Stimulated activated CD4-positive, alpha-beta T cell treated with anti-CD3 and anti-CD28 coated beads, Interleukin-12 subunit alpha, Interleukin-12 subunit beta, amount 100 ng/mL, for 4 hours (primary cell): ENCODE measurements around the gene SRMS.
"Not testable (repeated sequence)": the region's sequence is repeated elsewhere in the genome, so short reads cannot be mapped to it uniquely, and the experiment has no call there.

Source experiments
- DNase-seq: peaks from one replicate; pipeline ENCODE4 v3.0.0-alpha.2; 2020

Gene SRMS

DNA sequence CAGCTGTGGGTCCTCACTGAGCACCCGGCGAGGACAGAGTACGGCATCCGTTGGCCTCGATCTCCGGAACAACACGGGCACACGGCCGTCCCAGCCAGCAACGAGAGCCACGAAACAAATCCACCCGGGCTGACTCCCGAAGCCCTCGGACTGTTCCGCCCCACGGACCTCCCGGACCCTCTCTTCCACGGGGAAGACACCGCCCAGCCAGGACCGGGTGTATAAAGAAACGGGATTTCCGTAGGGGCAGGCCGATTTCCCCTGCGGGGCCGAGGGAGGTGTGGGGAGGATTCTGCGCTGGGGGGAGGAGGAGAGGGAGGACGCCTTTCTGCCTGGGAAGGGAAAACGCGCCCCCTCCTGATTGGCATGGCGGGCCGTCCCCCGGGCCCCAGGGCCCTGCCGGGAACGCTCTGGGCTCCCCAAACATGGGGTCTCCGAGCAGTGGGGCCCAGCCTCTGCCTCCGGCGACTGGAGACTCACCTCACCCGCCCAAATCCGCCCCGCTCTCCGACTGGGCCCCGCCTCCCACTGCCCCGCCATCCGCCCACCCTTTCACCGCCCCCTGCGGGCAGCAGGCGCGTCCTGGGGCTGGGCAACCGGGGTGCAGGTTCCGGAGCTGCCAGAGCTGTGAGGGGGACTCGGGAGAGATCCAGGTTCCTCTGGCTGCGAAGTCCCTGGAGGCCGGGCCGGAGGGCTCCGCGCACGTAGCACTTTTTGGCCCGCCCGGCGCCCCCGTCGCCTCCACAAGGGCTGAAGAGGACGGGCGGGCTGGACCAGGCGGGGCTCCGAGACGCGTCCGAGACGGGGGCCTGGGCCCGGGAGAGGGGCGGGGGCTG, 27.7 kb downstream of the SRMS start:
- DNase-seq: peak; percentile 59

DNA sequence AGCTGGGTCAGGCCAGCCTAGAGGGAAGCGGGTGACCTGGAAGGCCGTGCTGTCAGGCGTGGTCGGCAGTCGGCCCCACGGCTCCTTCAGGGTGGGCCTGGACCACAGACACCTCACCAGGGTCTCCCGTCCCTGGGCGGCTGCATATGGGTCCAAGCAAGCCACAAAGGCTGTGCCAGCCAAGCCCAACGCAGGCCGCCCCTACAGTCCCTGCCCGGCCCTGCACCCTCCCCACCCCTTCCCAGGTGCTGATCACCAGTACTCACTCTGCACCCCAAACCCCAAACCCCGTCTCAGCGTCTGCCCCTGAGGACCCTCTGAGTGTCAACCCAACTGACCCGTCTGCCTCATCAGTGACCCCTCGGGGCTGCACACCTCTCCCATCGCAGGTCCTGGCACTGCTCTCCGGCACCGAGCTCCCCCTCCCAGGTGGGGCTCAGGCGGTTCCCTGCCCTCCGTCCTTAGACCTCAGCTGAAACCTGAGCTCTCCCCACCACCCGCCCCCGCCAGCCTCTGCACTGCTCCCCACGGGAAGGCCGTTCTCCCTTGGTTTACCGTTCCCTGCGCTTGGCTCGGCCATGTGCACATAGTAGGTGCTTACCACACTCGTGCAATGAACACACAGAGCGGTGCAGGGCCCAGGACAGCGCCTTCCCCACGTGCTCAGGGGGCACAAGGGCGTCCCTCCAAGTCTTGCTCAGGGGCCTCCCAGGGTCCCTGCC, 28.4 kb downstream of the SRMS start:
- no peak for DNase-seq

DNA sequence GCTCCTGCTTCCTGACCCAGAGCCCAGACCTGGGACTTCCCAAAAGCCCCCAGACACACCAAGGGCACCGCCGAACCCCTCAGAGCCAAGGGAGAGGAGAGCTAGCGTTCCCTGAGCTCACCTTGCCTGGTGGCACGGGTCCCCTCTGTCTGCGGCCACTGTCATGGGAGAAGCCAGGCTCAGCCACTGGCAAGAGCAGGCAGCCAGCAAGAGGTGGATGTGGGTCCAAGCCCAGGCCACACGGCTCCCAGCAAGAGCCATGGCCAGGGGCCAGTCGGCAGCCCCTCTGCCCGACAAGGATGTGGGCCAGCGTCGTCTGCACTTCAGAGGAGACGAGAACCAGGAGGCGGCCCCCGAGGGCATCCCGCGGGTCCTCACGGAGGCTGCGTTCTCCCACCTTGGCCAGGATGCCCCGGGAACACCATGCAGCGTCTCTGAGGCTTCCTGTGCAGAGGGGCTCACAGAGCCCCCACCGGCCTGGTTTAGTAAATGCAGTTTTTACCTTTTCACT, 29.1 kb downstream of the SRMS start:
- no peak for DNase-seq

DNA sequence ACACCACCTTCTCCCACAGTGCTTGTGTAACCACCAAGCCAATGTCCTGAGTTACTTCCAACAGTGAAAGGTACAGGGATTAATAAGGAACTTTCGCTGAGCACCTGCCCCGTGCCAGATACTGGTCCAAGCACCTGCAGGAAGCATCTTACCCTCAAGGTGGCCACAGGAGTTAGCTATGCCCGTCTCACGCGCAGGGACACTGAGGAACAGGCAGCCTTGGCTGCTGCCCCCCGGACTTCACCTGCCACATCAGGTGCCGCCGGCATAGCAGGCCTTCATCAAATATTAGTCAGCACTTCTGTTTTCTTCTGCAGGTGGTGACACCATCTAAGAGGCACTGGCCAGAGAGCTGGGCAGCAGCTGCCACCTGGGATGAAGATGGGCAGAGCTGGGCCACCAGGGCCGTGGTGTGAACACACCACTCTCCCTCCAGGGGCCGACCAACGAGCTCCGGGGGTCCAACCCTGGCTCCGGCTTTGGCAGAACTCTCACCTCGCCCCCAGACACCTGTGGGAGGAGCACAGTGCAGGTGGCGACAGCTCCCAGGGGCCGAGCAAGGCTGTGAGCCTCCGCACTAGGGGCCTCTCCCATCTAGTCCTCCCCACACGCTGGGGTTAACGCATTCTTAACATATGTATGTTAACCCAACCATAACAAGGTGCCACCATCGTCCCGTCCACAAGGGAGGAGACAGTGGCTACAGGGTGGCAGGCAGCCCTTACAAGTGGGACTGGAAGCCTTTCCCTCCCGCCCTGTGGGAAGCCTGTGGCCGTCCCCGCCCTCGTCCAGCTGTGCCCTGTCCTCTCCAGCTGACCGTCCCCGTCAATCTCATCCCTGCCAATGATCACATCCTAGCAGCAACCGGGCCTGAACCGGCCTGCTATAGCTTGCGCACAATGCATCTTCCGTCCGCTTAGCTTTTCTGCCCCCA, 29.9 kb downstream of the SRMS start:
- no peak for DNase-seq

DNA sequence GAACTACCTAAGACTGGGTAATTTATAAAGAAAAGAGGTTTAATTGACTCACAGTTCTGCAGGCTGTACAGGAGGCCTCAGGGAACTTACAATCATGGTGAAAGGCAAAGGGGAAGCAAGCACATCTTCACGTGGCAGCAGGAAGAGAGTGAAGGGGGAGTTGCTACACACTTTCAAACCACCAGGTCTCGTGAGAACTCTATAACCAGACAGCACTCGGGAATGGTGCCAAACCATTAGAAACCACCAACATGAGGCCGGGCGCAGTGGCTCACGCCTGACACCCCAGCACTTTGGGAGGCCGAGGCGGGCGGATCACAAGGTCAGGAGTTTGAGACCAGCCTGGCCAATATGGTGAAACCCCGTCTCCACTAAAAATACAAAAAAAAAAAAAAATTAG, 33.0 kb downstream of the SRMS start:
- not testable (repeated sequence) for DNase-seq

DNA sequence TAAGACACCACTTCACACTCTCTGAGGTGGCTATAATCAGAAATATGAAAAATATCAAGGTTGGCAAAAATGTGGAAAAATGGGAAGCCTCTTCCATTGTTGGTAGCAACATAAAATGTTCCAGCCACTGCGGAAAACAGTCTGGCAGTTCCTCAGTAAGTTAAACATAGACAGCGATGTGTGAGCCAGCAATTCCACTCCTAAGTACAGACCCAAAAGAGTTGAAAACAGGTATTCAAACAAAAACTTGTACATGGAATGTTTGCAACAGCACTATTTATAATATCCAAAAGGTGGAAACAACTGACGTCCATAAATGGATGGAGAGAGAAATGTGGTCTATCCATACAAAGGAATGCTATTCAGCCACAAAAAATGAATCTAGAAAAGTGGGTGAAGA, 34.3 kb downstream of the SRMS start:
- DNase-seq: no peak

DNA sequence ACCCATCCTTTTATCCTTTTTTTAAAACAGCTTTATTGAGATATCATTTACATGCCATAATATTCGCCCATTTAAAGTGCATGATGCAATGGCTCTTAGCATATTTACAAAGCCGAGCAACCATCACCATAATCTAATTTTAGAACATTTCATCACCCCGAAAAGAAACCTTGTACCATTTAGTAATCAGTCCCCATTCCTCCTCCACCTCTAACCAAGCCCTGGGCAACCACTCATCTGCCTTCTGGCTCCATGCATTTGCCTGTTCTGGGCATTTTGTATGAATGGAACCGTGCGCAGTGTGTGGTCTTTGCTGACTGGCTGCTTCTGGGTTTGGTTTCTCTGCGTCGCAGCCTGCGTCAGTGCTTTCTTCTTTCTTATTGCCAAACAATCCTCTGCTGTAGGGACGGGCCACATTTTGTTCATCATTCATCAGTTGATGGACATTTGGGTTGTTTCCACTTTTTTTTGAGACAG, 38.4 kb downstream of the SRMS start:
- DNase-seq: no peak

DNA sequence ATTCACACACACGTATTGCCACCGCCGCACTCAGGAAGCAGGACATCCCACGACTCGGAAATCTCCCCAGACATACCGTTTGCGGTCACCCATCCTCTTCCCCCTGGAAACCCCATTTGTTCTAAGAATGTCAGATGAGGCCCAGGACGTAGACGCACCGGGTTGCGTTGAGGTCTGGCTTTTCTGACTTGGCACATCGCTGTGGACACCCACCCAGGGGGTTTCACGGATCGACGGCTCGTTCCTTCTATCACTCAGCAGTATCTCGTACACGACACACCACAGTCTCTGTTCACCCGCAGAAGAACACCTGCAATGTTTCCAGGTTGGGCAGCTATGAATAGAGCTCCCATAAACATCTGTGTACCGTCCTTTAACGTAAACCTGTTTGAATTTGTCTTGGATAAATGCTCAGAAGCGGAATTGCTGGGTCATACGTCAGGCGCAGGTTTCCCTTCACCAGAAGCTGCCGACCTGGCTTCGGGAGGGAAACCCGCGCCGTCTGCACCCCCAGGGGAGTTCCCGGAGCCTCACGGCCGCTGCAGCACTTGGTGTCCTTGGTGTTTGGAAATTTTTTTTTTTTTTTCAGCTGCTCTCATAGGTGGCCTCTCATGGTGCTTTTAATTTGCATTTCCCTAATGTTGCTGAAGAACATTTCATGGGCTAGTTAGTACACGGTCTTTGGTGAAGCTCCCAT, 39.3 kb downstream of the SRMS start:
- DNase-seq: no peak

DNA sequence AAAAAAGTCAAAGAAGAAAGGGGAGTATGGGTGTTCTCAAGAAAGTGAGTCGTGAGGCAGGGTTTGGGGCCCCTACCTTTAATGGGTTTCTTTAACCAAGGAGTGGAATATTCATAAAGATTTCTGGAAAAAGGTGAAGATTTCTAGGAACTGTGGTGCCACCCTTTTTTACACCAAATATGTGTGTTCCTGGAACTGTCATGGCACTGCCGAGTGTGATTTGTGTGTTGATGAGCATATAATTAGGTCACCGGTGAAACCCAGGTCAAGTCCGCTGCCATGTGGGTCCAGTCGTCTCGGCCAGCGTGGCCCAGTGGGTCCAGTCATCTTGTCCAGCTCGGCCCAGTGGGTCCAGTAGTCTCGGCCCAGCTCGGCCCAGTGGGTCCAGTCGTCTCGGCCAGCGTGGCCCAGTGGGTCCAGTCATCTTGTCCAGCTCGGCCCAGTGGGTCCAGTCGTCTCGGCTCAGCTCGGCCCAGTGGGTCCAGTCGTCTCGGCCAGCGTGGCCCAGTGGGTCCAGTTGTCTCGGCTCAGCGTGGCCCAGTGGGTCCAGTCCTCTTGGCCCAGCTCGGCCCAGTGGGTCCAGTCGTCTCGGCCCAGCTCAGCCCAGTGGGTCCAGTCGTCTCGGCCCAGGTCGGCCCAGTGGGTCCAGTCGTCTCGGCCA, 40.3 kb downstream of the SRMS start:
- no peak for DNase-seq

DNA sequence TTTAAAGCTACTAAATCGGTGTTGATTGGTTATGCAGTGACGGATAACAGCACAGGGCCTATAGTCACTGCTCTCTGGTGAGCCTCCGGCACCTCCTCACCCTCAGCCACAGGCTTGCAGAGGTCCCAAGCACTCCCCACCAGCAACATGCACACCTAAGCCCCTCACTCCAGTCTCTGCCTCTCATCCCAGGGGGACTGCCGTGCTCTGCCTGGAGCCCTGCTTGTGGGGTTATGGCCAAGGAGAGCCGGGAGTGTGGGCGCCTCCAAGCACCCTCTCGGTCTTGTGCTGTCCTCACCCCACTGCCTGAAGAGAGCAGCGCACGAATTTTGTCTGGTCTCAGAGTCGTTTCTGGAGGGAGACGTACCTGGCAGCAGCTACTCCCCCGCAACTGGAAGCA, 41.8 kb downstream of the SRMS start:
- no peak for DNase-seq

DNA sequence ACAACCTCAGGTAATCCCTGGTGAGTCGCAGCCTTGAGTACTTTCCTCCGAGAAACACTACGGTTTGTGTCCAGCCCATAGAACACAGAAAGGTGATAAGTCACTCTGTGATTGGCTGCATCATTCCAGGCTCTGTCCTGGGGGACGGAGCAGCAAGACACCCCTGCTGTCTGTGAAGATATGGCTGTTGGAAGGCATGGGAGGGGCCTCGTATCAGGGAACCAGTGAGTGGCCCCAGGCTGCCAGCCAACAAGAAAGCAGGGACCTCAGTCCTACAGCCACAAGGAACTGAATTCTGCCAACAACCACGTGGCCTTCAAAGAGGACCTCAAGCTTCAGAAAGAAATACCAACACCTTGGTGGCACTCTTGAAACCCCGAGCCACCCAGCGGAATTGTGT, 42.3 kb downstream of the SRMS start:
- no peak for DNase-seq

DNA sequence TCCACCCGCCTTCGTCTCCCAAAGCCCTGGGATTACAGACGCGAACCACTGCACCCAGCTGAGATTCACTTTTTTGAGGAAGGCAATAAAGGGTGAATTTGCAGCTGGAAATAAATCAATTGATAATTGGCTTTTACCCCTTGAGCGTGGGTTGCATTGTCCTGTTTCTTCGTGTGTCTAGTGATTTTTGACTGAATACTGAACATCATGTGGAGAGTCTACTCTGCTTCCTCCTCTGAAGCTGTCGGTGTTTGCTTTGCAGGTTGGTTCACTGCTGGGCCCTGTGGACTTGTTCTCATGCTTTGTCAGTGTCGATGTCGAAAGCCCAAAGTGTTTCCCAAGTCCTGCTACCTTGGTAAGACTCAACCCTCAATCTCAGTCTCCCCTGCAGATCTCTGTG, 42.9 kb downstream of the SRMS start:
- no peak for DNase-seq

DNA sequence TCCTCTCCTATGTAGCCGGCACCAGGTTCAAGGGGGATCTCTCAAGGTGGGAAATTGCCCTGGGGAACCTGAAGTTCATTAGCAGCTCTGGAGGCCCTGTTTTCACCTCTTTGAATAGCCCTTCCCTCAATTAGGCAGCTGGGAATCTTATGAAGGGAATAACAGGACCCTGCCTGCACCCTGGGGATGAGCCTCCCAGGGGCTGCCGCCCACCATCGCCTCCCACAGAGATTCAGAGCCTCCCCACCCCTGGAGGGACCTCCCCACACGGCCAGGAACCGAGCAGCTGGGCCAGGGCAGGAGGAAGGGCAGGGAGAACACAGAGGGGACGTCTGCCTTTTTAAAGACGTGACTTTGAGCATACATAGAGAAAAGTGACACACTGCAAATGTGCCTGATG, 44.0 kb downstream of the SRMS start:
- DNase-seq: no peak

DNA sequence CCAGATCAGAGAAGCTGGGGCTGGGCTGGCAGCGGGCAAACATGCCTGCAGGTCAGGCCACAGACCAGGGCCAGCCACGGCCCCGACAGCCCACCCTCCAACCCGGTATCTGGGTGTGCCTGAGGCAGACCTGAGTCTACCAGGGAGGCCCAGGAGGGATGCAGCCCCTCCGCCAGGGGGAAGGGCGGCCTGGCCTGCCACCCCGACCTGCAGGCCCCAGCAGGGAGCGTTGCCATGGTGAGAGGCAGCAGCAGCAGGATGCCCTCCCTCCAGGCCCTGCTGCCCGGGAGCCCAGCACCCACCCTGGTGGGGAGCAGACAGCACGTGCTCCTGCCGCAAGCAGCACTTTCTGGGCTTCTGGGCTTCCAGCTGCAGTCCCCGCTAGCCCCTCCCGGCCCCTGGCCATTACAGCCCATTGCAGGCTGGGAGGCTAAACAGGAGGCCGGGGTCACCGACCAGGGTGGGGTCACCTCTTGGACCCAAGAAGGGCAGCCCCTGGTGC, 44.8 kb downstream of the SRMS start:
- no peak for DNase-seq

DNA sequence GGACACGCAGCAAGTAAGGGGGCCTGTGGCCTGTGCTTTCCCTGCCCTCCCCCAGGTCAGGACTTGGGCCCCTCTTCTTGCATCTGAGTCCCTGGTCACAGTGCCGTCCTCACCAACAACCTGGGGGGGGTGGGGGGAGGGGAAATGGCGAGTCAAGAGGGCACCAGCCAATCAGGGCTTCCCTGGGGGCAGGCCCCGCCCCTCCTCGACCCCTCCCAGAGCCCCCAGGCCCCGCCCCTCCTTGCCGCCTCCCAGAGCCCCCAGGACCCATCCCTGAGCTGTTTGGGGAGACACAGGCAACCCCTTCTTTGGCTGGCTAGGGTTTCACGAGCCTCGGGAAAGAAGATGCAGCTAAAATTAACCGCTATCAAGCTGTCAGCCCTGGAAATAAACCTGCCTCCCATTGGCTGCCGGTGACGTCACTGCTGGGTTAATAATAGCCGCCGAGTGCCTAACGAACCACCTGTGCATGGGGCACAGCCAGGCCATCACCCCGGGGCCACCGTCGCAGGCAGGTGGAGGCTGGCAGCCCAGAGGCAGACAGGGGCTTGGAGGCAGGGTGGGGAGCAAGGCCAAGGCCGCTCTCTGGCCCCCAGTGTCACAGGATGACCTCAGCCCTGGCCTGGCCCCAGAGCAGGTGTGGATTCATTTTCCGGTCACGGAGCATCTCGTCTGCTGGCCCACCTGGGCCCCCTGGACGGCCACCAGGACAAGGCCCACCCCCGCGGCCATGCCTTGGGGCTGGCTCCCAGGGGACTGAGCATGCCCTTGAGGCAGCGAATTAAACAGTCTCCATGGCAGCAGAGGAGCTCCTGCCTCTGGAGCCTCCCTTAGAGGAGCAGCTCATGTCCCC, 45.5 kb downstream of the SRMS start:
- no peak for DNase-seq

DNA sequence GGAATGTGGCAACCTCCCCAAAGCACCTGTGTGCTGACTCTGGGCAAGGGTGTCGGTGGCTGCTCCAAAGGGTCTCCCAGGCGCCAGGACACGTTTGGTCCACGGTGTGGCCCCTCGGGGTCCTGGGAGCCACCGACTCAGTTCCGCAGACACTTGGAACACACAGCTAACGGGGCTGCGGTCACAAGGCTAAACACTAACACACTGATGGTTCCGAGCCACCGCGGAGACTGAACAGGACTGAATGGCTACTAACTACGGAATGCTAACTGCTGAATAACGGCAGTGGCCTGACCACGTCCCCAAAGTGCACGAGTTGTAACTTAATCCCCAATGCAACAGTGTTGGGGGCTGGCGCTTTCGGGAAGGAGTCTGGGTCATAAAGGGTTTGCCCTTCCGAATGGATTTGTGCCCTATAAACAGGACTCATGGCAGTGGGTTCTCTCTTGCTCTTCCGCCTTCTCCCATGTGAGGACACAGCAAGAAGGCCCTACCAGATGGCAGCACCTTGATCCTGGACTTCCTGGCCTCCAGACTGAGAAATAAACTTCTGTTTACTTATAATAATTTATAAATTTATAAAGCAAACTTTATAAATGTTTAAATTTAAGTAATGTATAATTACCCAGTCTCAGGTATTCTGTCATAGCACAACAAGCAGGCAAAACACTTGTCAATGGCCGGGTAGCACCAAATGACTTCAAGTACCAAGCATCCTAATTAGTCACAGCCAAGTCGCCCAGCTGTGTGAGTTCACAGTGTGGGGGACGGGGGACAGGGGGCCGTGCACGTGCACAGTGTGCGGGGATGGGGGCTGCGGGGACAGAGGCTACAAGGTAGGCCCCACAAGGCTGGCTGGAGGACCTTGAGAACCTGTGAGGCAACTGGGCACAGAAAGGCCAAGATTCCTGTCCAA, 46.4 kb downstream of the SRMS start:
- DNase-seq: no peak

DNA sequence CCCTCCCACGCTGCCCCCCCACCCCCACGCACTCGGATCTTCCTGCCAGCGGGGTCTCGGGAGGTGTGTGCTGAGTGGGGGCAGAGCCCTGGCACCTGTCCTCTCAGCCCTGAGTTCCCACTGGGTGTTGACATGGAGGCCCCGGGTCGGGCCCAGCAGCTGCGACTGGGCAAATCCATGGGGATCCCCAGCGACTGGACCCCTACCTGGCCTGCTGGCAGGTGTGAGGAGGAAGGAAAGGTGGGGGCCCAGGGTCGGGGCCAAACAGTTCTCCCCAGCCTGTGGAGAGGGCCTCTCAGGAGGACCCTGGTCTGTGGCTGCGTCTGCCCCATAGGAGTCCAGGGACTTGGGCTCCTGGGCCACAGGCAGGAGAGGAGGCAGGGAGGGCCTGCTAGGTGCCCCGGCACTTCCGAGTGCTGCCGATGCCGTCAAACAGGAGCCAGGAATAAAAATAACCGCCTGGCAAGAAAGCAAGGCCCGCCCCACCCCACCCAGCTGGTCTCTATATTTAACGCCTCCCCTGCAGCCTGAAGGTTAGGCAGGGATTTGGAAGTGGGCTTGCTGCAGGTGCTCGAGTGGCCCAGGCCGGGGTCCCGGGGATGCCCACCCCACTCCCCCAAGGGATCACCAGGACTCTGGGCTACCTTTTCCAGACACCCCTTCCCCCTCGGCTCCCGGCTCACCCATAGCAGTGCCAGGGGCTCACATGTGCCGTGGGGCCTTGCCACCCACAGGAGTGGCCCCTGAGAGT, 47.2 kb downstream of the SRMS start:
- DNase-seq: no peak

DNA sequence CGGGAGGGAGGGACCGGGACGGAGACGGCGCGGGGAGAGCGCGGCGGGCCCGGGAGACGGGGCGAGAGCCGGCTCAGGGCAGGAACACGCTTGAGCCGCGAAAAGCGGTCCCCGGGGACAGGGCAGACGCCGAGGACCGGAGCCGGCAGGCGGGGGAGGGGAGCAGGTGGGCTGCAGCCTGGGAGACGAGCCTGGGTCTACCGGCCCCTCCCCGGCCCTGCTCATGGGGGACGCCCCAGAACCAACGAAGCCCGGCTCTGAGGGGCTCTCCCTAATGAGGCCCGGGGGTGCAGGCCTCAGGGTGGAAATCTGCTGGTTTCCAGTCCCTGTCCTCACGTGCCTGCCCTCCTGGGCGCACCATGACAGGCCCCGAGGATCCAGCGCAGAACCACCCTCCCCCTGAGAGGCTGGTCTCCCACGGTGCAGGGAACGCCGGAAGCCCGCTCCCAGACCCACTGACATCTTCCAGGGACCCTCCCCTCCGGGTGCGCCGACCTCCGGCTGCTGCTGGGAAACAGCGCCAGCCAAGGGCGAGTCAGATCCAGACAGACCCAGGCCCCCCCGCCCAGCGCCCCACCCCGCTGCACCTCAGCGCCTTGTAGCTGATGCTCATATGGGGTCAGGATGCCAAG, 48.1 kb downstream of the SRMS start:
- DNase-seq: no peak
